ENCODE data around the gene MED25. TPM values are rescaled to one million over a fixed set of nuclear protein-coding genes. Genes with fewer than 3 reads are reported as not detected.

The MED25 gene
- total RNA-seq, 1 experiment from 2014 or later, result 99.6 TPM

- CTCF ChIA-PET, result no interaction called here
- peaks cover 6% of the 10 kb centered on the region; the same call in 1 of the 2 replicates for H4K20me1 ChIP-seq (ENCODE audit: insufficient read depth)
- POLR2A ChIA-PET (ENCODE audit: unreplicated experiment), result no interaction called here
- no peak overlapping the region for H3K27ac ChIP-seq
- H3K36me3 ChIP-seq (ENCODE audit: low read depth), result no peaks in the 10 kb centered on the region
- intact Hi-C loops (cut with micrococcal nuclease; ENCODE audit: unreplicated experiment), result no loop called here
- peak in 1 of 2 experiments; percentile 43 for DNase-seq
- H3K9me2 ChIP-seq (ENCODE audit: insufficient read depth), result no peaks in the 10 kb centered on the region
- H2AFZ ChIP-seq, result peak overlapping the region; percentile 77
- no peaks in the 10 kb centered on the region for H3K27me3 ChIP-seq (ENCODE audit: insufficient read depth, low read depth)
- no peaks in the 10 kb centered on the region for H3K9me3 ChIP-seq (ENCODE audit: insufficient read depth, low read depth)
- BruUV-seq (replicated peaks), result no TSS peak
- TF ChIP-seq CTCF (conservative IDR thresholded peaks at IDR 0.05) (no peak; the same call in 1 of the 2 replicates), EZH2 (IDR thresholded peaks at IDR 0.05; ENCODE audit: low read depth) (no peak)
- H3K4me2 ChIP-seq, result peak overlapping the region; percentile 71
- H3K4me3 ChIP-seq, result peak overlapping the region; percentile 60
- H3K79me2 ChIP-seq (ENCODE audit: low read depth), result no peaks in the 10 kb centered on the region
- H3F3A ChIP-seq (ENCODE audit: insufficient read depth, low read depth), result peaks cover 44% of the 10 kb centered on the region; the same call in 1 of the 2 replicates
- peaks cover 14% of the 10 kb centered on the region for H3K4me1 ChIP-seq (replicated peaks; ENCODE audit: insufficient read depth)
Measured at GRCh38 chr19:49809160-49809940, 8.7 kb upstream of the MED25 start.

GRCh38 chr19:49809941-49810389 lies 8.1 kb upstream of the MED25 start:
- intact Hi-C loops (cut with micrococcal nuclease; ENCODE audit: unreplicated experiment), result no loop called here
- Histone ChIP-seq H3K27me3 (ENCODE audit: insufficient read depth, low read depth) (no peaks in the 10 kb centered on the region), H3K79me2 (ENCODE audit: low read depth) (no peaks in the 10 kb centered on the region), H3F3A (ENCODE audit: insufficient read depth, low read depth) (peaks cover 46% of the 10 kb centered on the region; the same call in 1 of the 2 replicates), H3K9me2 (ENCODE audit: insufficient read depth) (no peaks in the 10 kb centered on the region), H2AFZ (no peak overlapping the region), H4K20me1 (ENCODE audit: insufficient read depth) (peaks cover 6% of the 10 kb centered on the region; the same call in 1 of the 2 replicates), H3K27ac (no peak overlapping the region), H3K4me1 (replicated peaks; ENCODE audit: insufficient read depth) (peaks cover 15% of the 10 kb centered on the region), H3K4me3 (peak overlapping the region; percentile 60; the same call in 1 of the 2 replicates), H3K36me3 (ENCODE audit: low read depth) (no peaks in the 10 kb centered on the region), H3K4me2 (peak overlapping the region; percentile 71), H3K9me3 (ENCODE audit: insufficient read depth, low read depth) (no peaks in the 10 kb centered on the region)
- CTCF ChIA-PET, result no interaction called here
- DNase-seq, result no peak
- no peak for TF ChIP-seq CTCF (conservative IDR thresholded peaks at IDR 0.05)
- TF ChIP-seq EZH2 (IDR thresholded peaks at IDR 0.05; ENCODE audit: low read depth), result no peak
- POLR2A ChIA-PET (ENCODE audit: unreplicated experiment), result interaction anchor here (0.5 kb wide), 1 partner anchor 448 kb away, joined by 13 read pairs; the partner anchor contains the start of gene TEAD2
- BruUV-seq (replicated peaks), result no TSS peak

GRCh38 chr19:49811328-49811727 lies 6.8 kb upstream of the MED25 start:
- DNase-seq, result no peak
- POLR2A ChIA-PET (ENCODE audit: unreplicated experiment), result interaction anchor here (0.6 kb wide), 1 partner anchor 119 kb away, joined by 4 read pairs; no protein-coding TSS in a partner anchor
- intact Hi-C loops (cut with micrococcal nuclease; ENCODE audit: unreplicated experiment), result no loop called here
- Histone ChIP-seq H3K4me1 (replicated peaks; ENCODE audit: insufficient read depth) (peaks cover 15% of the 10 kb centered on the region), H3K9me3 (ENCODE audit: insufficient read depth, low read depth) (no peaks in the 10 kb centered on the region), H3K27me3 (ENCODE audit: insufficient read depth, low read depth) (no peaks in the 10 kb centered on the region), H3K4me3 (no peak overlapping the region), H3F3A (ENCODE audit: insufficient read depth, low read depth) (peaks cover 41% of the 10 kb centered on the region; the same call in 1 of the 2 replicates), H3K9me2 (ENCODE audit: insufficient read depth) (no peaks in the 10 kb centered on the region), H2AFZ (no peak overlapping the region), H3K4me2 (no peak overlapping the region), H4K20me1 (ENCODE audit: insufficient read depth) (peaks cover 6% of the 10 kb centered on the region; the same call in 1 of the 2 replicates), H3K27ac (no peak overlapping the region), H3K36me3 (ENCODE audit: low read depth) (no peaks in the 10 kb centered on the region), H3K79me2 (ENCODE audit: low read depth) (no peaks in the 10 kb centered on the region)
- TF ChIP-seq EZH2 (IDR thresholded peaks at IDR 0.05; ENCODE audit: low read depth) (no peak), CTCF (conservative IDR thresholded peaks at IDR 0.05) (no peak)
- CTCF ChIA-PET, result no interaction called here
- BruUV-seq (replicated peaks), result no TSS peak
